ENCODE results near the gene MTOR.
A peak's percentile ranks its signal among the peaks of the same experiment; 100 is the strongest.

Gene MTOR

DNA sequence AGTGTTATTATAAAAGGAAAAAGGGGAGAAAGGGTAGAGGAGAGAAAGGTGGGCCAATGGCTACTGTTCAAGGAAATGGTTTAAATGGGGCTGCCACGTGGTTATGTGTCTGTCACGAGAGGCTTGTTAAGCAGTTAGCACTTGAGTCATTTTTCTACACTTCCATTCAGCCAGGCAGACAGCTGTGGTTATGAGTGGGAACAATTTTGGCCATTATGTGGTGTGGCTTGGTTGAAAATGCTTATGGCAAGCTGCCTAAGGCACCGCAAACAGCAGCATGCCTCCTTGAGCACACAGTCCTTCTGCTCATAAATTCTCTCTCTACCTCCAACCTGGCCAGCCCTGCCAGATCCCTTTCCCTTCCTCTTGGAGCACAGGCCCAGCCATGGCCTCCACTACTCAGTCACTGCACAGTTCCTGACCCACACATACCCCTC, 199.4 kb downstream of the MTOR start:
- no peak for DNase-seq (ENCODE audit: low read depth)

DNA sequence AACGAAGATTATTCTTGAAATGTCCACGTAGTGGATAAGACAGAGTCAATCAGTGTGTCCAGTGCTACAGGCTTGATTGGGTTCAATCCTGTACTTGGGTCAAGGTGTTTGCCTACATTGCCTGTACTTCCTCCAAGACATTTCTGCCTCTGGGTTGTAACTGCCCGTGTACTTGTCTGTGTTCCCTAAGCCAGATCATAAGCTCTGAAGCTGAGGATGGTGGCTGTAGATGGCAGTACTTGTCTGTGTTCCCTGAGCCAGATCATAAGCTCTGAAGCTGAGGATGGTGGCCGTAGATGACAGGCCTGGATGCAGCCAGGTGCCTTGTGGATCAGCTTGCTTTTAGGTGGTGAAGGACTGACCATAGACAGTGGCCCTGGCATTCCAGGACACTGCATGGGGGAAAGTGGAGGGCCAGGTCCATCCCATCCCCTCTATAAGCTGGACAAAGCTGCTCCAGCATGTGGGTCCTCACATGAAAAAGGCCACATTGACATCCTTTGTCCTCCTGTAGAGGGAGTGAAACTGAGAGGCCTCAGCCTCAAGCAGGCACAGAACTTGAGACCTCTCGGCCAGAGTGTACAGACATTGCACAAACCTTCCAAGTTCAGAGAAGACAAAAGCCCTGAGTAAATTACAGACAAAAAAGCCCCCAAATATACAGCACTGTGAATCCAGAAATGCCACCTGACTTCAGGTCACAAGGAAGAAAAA, 200.5 kb downstream of the MTOR start:
- no peak for DNase-seq (ENCODE audit: low read depth)

DNA sequence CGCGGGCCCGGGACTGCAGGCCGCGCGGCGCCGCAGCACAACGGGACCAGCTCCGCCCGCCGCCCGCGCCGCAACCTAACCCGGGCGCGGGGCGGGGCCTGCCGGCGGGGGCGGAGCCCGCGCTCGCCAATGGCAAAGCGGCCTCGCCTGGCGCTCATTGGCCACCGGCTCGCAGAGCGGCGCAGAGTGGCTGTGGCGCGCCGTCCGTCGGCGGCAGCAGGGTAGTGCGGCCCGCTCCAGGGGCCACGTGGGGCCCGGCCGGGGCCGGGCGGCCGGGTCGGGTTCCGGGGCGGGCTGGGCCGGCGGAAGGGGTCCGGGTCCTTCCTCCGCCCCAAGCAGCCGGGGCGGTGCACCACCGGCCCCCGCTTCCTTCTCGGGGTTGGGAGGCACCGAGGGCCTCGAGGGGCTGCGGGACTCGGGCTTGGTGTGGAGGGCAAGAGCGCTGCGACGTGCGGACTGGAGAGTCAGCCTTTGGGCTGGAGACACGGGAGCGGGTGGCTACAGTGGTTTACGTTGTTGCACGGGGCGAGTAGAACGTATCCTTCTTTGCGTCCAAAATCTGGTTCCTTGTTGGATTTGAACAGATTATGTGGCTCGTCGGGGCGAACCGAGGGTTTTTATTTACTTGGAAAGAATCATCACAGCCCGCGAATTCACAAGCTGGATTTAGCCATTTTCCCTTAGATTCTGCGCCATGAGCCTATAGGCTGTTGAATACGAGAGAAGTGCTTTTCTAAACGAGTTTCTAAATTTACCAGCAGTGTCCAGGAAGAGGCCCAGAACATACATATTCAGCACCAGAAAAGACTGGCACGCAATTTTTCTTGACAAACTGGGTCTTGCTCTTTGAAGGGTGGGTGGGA, 202.2 kb downstream of the MTOR start, which contains the start of gene SRM:
Gene SRM (minus strand): TSS at position 51 of the 863 bp plus-strand sequence. CDS start 75 bp downstream, outside the sequence.
- DNase-seq (ENCODE audit: low read depth): peak; percentile 96

DNA sequence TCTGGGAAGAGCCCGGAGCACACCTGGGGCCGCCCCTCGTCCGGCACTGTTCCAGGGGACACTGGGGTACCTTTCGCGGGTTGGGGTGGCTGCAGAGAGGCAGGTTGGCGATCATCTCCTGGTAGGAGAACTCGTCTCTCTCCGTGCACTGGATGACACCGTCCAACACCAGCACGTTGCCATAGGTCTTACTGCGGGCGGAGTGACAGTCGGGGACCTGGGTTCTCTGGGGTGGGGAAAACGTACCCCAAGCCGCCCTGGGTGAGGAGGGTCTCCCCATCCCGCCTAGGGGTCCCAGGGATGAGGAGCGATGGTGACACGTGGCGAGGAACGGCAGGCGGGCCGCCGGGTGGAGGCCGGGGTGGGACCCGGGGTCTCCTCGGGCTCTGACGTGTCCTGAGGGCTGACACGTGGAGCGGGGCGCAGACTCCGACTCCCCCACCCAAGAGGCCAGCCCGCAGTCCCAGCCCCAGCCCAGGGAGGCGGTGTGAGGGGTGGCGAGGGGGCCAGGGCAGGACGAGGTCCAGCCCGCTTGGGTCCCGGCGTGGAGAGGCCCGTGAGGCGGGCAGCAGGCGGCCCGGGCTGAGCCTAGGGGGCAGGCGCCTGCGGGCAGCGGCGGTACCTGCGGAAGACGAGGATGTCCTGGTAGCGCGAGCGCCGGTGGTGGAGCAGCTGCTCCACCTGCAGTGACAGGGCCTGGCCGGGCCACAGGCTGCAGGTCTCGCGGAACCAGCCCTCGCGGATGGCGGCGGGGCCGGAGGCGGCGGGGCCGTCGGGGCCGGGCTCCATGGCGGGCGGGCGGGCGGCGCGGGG, 203.0 kb downstream of the MTOR start:
- DNase-seq (ENCODE audit: low read depth): no peak

DNA sequence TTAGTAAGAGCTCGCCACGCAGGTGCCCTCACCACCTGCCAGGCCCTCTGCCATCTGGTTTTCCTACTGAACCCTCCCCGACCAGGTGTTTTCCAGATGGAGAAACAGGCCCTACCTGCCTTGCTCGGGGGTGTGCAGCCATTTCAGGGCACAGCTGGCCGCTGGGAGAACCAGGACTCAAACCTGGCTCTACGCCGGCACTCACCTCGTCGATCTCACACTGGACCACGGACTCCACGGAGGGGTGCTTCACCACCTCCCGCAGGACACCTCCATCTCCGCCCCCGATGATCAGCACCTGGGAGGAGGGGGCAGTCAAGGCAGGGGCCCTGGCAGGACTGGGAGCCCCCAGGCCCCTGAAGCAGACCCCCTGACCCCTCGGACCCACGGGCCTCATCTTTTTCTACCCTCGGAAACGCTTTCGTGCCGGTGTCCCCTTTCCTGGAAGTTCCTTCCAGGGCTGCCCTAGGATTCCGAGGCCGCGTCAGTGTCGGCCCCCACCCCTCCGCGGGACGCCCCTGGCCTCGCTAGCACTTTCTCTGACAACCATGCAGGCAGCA, 203.7 kb downstream of the MTOR start:
- DNase-seq (ENCODE audit: low read depth): no peak

DNA sequence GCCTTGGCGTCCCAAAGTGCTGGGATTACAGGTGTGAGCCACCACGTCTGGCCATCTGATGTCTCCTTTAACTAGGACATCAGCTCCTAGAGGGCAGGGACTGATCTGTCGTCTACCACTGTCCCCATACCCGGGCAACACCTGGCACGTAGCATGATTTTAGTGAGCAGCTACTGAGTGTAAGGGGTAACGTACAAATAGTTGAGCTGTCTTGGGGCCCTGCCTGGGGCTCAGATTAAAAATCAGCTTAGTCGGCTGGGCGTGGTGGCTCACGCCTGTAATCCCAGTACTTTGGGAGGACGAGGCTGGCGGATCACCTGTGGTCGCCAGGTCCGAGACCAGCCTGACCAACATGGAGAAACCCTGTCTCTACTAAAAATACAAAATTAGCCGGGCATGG, 204.3 kb downstream of the MTOR start:
- no peak for DNase-seq (ENCODE audit: low read depth)

DNA sequence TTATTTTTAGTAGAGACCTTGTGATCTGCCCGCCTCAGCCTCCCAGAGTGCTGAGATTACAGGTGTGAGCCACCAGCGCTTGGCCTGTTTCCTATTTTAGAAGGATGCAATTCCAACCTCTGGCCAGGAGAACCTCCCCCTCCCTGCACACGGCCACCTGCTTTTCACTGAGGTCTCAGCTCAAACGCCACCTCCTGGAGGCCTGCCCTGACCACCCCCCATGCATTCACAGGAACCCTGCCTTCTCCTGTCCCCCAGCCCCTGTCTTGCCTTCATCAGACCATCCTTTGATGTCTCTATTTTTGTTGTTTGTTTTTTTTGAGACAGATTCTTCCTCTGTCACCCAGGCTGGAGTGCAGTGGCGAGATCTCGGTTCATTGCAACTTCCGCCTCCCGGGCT, 204.9 kb downstream of the MTOR start:
- no peak for DNase-seq (ENCODE audit: low read depth)
